Keratinocyte (primary cell): ENCODE measurements around the gene DIAPH2.

Source experiments
- EZH2 ChIP-seq: IDR thresholded peaks from one replicate; pipeline ENCODE4 v1.6.1; 2012; ENCODE audit warnings: inconsistent platforms, mild to moderate bottlenecking, low read length, moderate library complexity
- TF ChIP-seq, protein P1 (sequence below), 3 experiments: IDR thresholded peaks in 1 of 3; conservative IDR thresholded peaks in 1 of 3; optimal IDR thresholded peaks in 1 of 3; 2 replicates in 2 of 3; 3 replicates in 1 of 3; pipeline versions ENCODE3 to v1.5.1; 2011; ENCODE audit warnings: low read length in 3 of 3, mild to moderate bottlenecking in 3 of 3, moderate library complexity in 2 of 3, control low read depth in 1 of 3, inconsistent platforms in 1 of 3; ENCODE audit not compliant: insufficient read depth in 2 of 3; ENCODE audit errors: extremely low read depth in 1 of 3

DNA sequence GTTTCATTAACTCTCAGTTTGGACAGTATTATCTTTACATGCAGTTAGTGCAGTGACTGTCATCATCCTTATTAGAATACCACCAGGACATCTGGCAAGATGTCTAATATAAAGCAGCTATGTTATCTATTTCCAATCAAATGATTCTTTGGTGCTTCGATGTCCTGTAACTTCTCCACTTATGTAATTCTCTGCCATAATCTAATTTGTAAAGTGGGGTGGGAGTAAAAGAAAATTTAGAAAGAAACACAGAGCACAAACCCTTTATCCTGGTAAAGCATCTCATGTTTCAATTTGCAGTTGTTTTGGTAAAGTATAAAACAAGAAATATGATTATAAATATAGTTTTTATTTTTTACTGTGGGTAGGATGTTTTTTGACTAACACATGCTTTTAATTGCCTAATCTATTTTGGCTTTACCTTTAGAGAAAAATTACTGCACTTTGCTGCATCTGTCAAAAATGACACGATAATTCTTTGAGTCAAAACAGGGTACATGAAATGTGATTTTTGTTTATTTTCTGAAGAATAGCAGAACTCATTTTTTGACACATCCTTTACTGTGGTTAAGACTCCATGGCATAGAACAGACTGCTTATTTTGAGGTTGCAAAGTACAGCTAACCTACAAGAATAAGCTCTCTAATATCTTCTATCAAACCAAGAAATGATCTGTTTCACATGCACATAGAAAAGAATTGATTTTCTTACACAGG is 581.9 kb downstream of the DIAPH2 start:
- TF ChIP-seq, protein P1, sequence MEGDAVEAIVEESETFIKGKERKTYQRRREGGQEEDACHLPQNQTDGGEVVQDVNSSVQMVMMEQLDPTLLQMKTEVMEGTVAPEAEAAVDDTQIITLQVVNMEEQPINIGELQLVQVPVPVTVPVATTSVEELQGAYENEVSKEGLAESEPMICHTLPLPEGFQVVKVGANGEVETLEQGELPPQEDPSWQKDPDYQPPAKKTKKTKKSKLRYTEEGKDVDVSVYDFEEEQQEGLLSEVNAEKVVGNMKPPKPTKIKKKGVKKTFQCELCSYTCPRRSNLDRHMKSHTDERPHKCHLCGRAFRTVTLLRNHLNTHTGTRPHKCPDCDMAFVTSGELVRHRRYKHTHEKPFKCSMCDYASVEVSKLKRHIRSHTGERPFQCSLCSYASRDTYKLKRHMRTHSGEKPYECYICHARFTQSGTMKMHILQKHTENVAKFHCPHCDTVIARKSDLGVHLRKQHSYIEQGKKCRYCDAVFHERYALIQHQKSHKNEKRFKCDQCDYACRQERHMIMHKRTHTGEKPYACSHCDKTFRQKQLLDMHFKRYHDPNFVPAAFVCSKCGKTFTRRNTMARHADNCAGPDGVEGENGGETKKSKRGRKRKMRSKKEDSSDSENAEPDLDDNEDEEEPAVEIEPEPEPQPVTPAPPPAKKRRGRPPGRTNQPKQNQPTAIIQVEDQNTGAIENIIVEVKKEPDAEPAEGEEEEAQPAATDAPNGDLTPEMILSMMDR (optimal IDR thresholded peaks at IDR 0.05 in 1 of 3, IDR thresholded peaks at IDR 0.05 in 1 of 3, conservative IDR thresholded peaks at IDR 0.05 in 1 of 3; ENCODE audit: extremely low read depth in 1 of 3, insufficient read depth in 2 of 3, low read length in 3 of 3), result no peak
- no peak for TF ChIP-seq EZH2
